Endothelial cell (in vitro differentiated cells): ENCODE measurements around the gene MBTPS1. TPM values are rescaled to one million over a fixed set of nuclear protein-coding genes. Genes with fewer than 3 reads are reported as not detected.
A peak's percentile ranks its signal among the peaks of the same experiment; 100 is the strongest.

Source experiments
- DNase-seq: peaks from one replicate; pipeline ENCODE4 v3.0.0; 2021; ENCODE audit warnings: low spot score
- H3K27ac Mint-ChIP-seq: one replicate; pipeline ENCODE4 v1.8.0; 2021; ENCODE audit warnings: mixed read lengths, inconsistent platforms; ENCODE audit not compliant: unreplicated experiment
- H3K27me3 Mint-ChIP-seq: one replicate; pipeline ENCODE4 v1.8.0; 2021; ENCODE audit warnings: mild to moderate bottlenecking, moderate library complexity, mixed read lengths, inconsistent platforms; ENCODE audit not compliant: unreplicated experiment
- H3K36me3 Mint-ChIP-seq: one replicate; pipeline ENCODE4 v1.8.0; 2021; ENCODE audit warnings: mild to moderate bottlenecking, low read depth, mixed read lengths, inconsistent platforms; ENCODE audit not compliant: unreplicated experiment
- H3K4me1 Mint-ChIP-seq: one replicate; pipeline ENCODE4 v1.8.0; 2021; ENCODE audit warnings: mild to moderate bottlenecking, mixed read lengths, inconsistent platforms; ENCODE audit not compliant: unreplicated experiment
- H3K4me3 Mint-ChIP-seq: one replicate; pipeline ENCODE4 v1.8.0; 2021; ENCODE audit warnings: mild to moderate bottlenecking, mixed read lengths, inconsistent platforms; ENCODE audit not compliant: unreplicated experiment
- H3K9me3 Mint-ChIP-seq: one replicate; pipeline ENCODE4 v1.8.0; 2021; ENCODE audit warnings: mixed read lengths, inconsistent platforms; ENCODE audit not compliant: unreplicated experiment
- total RNA-seq: library from RNA; stranded (reverse); fragmentation: NEBNext Ultra II Directional; extraction: Animal tissue kit (Norgen Biotek cat#: 25700); gene quantifications from one replicate; pipeline ENCODE4 v1.2.1, GENCODE V29; 2021; ENCODE audit not compliant: unreplicated experiment
- TF ChIP-seq, protein P1 (sequence below): fragments of 200-600 bp; sonication (generic); IDR thresholded peaks from one replicate; pipeline ENCODE4 v1.5.0; 2021; ENCODE audit warnings: antibody characterized with exemption; ENCODE audit not compliant: unreplicated experiment

The MBTPS1 gene
- total RNA-seq, 1 donor from 2014 or later: 79.7 TPM

DNA sequence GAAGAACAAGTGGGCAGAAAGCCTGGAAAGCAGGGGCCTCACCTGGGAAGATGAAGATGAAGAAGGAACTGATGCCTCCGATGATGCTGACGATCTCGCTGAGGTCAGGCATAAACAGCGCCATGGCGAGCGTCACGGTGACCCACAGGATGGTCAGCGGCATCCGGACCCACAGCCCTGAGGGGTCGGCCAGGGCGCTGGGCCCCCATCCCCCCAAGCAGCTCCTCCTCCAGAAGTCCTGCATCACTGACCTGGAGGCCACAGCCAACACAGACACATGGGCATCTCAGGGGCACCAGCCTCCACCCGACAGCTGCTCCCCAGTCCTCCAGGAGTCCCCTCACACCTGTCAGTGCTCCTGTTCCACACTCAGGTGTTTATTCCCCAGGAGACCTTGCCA is 100.3 kb downstream of the MBTPS1 start:
- peaks cover 2% of the 10 kb centered on the region for H3K36me3 Mint-ChIP-seq
- peaks cover 5% of the 10 kb centered on the region for H3K27me3 Mint-ChIP-seq
- no peaks in the 10 kb centered on the region for H3K4me1 Mint-ChIP-seq
- TF ChIP-seq, protein P1, sequence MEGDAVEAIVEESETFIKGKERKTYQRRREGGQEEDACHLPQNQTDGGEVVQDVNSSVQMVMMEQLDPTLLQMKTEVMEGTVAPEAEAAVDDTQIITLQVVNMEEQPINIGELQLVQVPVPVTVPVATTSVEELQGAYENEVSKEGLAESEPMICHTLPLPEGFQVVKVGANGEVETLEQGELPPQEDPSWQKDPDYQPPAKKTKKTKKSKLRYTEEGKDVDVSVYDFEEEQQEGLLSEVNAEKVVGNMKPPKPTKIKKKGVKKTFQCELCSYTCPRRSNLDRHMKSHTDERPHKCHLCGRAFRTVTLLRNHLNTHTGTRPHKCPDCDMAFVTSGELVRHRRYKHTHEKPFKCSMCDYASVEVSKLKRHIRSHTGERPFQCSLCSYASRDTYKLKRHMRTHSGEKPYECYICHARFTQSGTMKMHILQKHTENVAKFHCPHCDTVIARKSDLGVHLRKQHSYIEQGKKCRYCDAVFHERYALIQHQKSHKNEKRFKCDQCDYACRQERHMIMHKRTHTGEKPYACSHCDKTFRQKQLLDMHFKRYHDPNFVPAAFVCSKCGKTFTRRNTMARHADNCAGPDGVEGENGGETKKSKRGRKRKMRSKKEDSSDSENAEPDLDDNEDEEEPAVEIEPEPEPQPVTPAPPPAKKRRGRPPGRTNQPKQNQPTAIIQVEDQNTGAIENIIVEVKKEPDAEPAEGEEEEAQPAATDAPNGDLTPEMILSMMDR: no peak
- H3K27ac Mint-ChIP-seq: no peak overlapping the region
- no peak overlapping the region for H3K4me3 Mint-ChIP-seq
- DNase-seq: no peak
- H3K9me3 Mint-ChIP-seq: peaks cover 3% of the 10 kb centered on the region

GRCh38 chr16:84015399-84015798 is 101.3 kb downstream of the MBTPS1 start:
- H3K4me3 Mint-ChIP-seq: no peak overlapping the region
- no peak for DNase-seq
- H3K27me3 Mint-ChIP-seq: peaks cover 3% of the 10 kb centered on the region
- no peaks in the 10 kb centered on the region for H3K36me3 Mint-ChIP-seq
- H3K9me3 Mint-ChIP-seq: no peaks in the 10 kb centered on the region
- no peak overlapping the region for H3K27ac Mint-ChIP-seq
- no peaks in the 10 kb centered on the region for H3K4me1 Mint-ChIP-seq
- TF ChIP-seq, protein P1: no peak

DNA sequence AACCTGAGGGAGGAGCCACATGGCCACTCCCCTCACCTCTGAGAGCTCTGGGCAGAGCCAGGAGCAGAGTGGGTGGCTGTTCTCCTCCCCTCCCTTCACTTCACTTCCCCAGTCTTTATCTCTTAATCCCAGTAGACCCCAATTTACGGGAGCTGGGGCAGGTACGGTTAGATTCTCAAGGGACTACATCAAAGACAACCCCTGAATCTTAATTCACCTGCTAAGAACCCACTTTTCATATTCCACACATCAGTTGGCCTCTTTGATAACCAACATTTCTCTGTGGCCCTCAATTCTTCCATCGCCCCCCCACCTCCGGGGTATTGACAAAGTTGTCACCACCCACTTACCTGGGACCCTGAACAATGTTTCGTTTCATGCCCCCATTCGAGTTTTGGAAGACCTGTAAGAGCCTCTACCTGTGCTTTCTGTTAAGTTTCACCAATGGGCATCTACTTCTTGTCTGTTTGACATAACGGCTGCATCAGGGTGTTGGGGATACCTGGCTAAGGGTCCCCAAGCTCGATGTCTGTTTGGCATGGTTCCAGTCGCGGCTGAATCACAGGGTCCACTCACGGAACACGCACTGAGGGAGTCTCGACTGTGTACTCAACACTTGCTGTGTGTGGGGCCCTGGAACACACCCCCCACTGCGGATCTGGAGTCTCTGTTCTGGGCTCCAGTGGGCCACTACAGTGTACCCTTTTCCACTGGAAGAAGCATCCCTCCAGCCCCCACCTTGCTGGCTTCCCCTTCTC is 102.0 kb downstream of the MBTPS1 start:
- DNase-seq: no peak
- peaks cover 3% of the 10 kb centered on the region for H3K27me3 Mint-ChIP-seq
- H3K36me3 Mint-ChIP-seq: no peaks in the 10 kb centered on the region
- H3K9me3 Mint-ChIP-seq: no peaks in the 10 kb centered on the region
- H3K4me3 Mint-ChIP-seq: no peak overlapping the region
- TF ChIP-seq, protein P1: no peak
- H3K4me1 Mint-ChIP-seq: no peaks in the 10 kb centered on the region
- no peak overlapping the region for H3K27ac Mint-ChIP-seq

GRCh38 chr16:84013787-84014569 is 102.8 kb downstream of the MBTPS1 start:
- DNase-seq: peak; percentile 24
- H3K4me3 Mint-ChIP-seq: no peak overlapping the region
- H3K27ac Mint-ChIP-seq: no peak overlapping the region
- no peaks in the 10 kb centered on the region for H3K4me1 Mint-ChIP-seq
- peaks cover 3% of the 10 kb centered on the region for H3K27me3 Mint-ChIP-seq
- H3K36me3 Mint-ChIP-seq: no peaks in the 10 kb centered on the region
- TF ChIP-seq, protein P1: no peak
- no peaks in the 10 kb centered on the region for H3K9me3 Mint-ChIP-seq

GRCh38 chr16:84009282-84009681 is 107.5 kb downstream of the MBTPS1 start:
- H3K36me3 Mint-ChIP-seq: no peaks in the 10 kb centered on the region
- DNase-seq: no peak
- H3K9me3 Mint-ChIP-seq: no peaks in the 10 kb centered on the region
- H3K4me1 Mint-ChIP-seq: no peaks in the 10 kb centered on the region
- H3K27me3 Mint-ChIP-seq: peaks cover 6% of the 10 kb centered on the region
- TF ChIP-seq, protein P1: no peak
- no peak overlapping the region for H3K27ac Mint-ChIP-seq
- no peak overlapping the region for H3K4me3 Mint-ChIP-seq
